Activated CD4-positive, alpha-beta T cell treated with anti-CD3 and anti-CD28 coated beads, Interleukin-2, Interleukin-6, amounts not matched to agents 100 ng/mL and 50 ng/mL, durations not matched to agents 16 hours and 8 hours (primary cell): ENCODE measurements around the gene LINGO1.

Experiments
- DNase-seq: peaks from one replicate; pipeline ENCODE4 v3.0.0-alpha.2; 2020

The LINGO1 gene

DNA sequence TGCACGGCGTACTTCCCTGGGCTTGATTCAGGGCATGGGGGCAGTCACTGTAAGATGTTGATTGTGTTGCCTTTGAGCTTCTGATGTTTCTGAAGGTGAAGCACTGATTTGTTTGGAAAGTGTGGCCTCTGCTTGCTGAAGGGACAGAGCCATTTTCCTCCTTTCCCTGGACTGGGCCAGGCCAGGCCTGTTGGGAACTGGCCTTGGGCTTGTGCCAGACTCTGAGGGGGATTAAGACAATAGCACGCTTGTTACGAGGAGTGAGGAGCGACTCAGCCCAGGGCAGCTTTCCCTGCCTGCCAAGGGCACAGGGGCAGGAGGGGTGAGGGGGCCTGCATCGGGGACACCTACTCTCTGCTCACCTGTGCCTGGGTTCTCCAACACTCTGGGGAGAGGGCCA lies 42.9 kb downstream of the LINGO1 start:
- no peak for DNase-seq

DNA sequence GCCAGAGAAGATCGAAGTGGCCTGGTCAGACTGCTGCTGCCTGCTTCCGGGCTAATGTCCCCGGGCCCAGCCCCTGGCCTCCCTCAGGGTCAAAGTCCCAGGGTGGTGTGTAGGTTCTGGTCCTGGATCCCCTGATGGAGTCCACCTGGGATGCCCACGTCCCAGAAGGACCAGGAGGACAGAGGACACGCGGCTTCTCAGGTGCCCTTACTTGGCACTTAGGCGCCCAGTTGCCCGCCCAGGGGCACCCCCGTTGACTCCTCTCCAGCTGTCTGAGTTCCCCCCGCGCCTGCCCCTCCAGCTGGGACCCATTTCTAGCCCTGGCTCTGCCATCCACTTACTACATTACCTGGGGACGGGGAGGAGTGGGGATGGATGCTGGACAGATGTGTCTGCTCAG lies 44.6 kb downstream of the LINGO1 start:
- DNase-seq = no peak

DNA sequence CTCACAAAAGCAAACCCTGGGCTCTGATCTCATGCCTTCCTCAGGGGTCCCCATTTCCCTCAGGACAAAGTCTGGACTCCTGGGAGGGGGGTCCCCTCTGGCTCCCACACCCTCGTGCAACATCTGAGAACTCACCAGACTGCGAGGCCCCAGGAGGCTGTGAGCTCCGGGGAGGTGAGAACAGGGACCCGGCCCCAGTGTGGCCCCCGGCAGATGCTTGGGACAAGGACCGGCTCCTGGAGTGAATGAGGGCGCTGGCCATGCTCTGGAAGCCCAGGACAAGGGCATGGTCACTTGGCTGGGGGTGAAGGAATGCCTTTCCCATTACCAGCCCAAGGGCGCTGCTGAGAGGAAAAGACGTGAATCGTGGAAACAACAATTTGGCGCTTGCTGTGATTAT lies 48.0 kb downstream of the LINGO1 start:
- DNase-seq = no peak

DNA sequence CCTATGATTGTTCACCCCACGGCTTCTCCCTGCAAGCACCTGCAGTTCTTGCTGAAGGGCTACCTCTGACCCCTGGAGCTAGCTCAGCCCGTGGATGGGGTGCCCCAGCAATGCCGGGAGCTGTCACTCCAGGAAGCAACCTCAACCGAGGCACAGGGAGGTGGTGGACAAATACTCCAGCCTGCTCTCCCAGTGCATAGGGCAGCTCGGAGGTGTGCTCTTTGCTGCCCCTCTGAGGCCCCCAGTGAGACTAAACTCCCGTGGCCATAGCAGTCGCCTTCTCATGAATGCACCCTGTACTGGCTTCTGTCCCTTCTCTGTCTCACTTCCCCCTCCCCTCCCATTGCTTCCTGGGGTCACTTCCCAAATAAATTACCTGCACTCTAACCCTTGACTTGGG lies 48.5 kb downstream of the LINGO1 start:
- no peak for DNase-seq

DNA sequence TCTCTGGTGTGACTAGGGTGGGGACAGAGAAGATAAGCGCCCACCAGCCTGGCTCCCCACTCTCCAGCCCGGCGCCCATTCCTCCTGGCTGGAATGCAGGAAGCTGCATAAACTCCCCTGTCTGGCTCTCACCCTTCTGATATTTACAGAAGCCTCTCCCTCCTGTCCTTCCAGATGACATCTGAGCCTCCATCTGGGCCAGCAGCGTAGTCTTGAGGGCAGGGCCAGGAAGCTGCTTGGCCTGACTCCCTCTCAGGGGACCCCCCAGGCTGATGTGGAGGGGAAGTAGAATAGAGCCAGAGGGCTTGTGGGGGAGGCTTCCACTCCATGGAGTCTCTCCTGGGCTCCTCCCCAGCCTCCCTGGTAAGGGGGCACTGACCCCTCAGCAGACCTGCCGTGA lies 49.9 kb downstream of the LINGO1 start:
- DNase-seq = no peak

DNA sequence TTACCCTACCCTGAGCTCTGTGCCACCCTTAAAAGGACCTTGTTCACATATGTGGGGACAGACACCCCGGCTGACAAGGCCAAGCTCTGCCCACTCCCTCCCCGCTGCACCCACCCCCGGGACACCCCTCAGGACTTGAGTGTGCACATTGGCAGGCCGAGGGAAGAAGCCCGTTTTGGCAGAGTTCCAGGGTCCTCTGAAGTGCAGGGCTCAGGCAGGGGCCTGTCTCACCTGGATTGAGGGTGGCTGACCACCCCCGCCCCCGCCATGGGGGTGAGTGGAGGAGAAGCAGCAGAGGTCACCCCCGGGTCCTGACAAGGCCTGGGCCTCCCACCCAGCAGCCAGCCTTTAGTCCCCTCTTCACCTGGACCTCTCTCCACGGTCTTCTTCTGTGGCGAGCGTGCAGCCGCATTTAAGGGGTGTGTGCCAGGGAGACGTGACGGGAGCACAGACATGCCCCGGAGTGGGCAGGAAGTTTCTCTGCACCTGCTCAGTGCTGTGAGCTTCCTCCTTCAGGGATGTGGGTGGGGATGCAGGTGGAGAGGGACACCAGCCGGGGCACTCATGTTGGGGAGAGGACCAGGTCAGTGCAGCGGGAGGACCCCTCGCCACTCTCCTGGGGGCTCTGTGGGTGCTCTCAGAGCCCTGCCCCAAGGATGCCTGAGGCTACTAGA lies 50.7 kb downstream of the LINGO1 start:
- DNase-seq = no peak

DNA sequence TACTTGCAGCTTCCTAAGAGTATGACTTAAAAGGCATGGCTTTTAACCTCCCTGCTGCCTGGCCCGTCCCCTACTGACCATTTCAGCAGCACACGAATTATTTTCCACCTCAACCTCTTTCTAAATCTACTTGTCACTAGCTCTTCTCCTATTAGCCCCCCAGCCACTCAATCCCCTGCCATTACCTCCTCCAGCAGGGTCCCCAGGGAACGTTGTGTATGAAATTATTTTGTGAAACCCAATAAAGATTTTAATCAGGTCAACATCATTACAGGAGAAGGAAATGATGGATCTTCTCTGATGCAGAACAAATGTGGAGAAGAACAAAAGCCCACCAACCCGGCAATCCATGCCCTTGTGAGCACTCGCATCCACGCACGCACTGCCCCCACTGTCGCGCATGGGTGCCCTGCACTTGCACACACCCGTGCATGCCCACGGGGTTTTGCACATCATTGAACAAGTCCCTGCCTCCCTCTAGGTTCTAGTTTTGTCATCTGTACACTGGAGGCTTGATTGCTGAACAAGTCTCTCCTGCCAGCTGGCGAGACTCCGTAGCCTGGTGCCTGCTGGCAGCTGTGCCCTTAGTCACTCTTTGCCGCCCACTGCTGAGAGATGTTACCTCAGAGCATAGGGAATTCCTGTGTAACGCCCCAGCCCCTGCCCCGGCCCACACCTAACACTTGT lies 51.6 kb downstream of the LINGO1 start:
- DNase-seq = no peak

DNA sequence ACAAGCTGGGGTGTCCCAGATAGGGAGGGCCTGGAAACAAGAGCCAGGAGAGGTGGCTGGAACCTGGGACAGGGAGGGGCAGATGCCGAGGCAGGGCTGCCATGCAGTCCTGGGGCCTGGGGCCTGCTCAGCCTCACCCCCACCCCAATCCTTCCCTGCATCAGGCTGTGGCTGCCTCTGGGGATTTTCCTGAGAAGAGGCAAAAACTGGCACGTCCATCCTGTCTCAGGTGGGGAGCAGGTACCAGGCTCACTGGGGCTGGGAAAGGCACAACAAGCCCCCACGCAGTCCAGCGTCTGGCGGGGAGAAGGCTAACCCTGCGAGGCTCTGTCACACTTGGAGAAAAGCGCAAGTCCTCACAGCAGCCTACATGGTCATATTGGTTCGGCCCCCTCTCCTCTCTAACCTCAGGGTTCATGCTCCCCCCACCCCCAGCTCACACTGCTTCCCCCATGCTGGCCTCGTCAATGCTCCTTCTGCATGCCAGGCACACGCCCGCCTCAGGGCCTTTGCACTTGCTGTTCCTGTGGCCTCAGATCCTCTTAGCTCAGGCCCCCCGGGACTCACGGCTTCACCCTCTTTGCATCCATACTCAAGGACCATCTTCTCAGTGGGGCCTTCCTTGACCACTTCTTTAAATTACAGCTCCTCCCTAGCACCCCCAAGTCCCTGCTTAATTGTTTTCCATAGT lies 53.1 kb downstream of the LINGO1 start:
- DNase-seq = no peak

DNA sequence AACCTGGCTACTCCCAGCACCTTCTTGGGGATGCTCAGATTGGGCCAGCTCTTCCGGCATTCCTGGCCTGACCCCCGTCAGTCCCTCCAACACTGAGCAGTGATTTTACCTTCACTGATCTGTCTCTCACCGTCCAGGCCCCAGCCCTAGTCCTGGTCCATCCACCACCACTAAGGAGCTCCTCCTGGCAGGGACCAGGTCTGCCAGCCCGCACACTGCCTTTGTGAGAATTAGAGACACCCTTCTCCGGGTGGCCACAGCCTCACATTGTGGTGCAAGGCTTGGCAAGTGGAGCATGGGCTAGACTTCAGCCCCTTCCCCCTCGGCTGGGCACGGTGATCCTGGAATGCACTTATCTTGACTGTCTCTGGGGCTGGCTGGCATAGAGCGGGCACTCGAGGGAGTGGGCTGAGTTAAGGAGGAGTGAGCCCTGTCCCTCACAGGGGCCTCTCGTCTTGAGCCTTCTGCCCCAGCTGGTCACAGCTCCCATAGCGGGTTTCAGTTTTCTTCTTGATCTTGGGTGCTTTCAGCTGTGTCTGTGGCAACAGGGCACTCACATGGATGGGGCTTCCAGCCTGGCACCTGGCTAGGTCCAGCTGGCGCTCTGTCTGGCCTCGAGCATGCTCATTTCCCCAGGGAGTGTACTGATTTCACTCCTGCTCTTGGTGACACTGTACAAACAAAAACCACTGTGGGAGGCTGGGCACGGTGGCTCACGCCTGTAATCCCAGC lies 53.9 kb downstream of the LINGO1 start:
- no peak for DNase-seq

DNA sequence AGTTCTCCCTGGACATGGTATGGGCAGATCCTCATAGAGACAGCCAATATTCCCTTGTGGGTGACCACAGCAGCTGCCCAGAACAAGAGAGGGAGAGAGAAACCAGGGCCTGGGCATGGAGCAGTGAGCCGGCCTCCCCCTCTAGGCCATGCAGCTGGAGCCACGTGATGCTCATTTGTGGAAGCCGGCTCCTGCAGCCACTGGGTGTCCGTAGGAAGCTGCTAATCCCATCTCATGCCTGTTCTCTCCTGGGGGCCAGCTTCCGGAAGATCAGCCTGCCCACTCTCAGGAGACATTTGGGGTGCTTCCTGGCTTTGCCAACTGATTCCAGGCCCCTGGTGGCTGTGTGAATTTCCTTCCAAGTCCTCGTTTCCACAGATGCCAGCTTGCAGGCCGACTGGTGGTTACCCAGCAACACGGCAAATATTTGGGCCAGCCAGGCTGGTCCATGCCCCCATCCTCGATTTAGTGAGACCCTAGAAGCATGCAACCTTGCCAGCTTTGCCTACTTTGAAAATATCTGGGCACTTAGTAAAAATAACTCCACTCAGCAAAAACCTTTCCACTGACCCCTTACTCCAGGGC lies 55.3 kb downstream of the LINGO1 start:
- no peak for DNase-seq

DNA sequence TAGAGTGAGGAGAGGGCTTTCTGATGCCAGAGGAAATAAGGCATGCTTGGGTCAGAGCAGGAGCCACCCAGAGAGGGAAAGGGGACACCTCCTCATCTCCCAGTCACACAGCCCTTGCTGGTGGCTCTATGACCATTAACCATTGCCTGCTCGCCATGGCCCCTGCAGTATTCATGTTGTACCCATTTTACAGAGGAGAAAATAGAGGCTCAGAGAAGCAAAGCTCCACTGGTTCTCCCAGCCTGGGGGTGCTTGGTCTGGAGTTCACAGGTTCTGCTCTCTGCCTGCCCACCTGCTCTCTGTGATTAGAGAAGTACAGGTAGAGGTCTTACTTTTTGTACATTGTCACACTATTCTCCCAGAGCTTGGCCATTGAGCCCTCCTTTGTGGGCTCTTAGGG lies 56.2 kb downstream of the LINGO1 start:
- DNase-seq = no peak

DNA sequence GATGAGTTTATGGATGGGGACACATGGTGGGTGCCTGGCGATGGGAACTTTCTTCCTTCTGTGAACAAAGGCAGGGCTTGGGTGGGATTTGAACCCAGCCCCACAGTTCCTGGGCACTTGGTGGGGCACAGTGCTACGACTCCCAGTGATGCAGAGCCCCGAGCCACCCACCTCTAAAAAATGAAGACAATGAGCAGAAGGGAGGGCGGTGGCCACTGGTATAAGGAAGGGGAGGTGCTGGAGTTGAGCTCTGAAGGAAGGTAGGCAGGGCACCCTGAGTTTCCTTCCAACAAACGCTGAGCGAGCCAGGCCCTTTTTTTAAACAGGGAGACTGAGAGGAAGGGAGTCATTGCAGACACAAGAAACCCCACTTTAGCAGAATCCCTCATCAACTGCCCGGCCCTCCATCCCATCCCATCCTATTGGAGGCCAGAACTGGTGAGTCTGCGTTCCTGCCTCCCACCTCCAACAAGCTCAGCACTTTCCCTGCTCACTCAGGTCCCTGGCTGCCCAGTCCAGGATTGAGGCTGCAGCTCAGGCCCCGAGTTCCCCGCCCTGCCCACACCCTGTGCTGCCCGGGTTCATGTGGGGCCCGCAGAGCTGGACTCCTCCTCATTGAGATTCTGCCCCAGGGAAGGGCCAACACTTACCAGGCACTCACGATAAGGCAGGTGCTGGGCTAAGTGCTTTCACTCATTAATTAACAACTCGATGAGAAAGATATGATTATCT lies 57.3 kb downstream of the LINGO1 start:
- no peak for DNase-seq

DNA sequence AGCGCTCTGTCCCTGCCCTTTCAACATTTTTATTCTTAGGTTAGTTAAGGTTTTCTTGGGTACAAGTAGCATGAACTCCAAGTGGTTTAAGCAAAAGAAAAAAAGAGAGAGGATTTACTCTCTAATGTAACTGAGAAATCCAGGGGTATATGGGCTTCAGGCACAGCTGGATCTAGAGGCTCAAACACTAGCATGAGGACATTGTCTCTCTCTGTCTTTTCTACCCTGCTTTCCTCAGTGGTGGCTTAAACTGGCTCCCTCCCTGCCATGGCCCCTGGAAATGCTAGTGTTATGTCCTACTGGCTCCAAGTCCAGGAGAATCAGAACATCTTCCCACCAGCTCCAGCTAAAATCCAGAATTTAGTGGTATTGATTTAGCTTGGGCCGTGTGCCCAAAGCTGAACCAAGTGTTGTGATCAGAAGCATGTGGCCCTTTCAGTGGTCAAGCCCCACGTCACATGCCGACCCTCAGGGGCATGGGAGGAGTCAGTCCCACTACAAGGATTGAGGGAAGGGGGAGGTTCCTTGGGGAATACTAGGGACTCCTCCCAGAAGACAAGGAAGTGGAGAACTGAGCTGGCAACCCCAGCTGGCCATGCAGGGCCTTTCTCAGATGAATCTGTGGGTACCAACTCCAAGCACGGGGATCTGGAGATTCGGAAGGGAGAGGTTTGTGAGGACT lies 58.0 kb downstream of the LINGO1 start:
- DNase-seq = no peak

DNA sequence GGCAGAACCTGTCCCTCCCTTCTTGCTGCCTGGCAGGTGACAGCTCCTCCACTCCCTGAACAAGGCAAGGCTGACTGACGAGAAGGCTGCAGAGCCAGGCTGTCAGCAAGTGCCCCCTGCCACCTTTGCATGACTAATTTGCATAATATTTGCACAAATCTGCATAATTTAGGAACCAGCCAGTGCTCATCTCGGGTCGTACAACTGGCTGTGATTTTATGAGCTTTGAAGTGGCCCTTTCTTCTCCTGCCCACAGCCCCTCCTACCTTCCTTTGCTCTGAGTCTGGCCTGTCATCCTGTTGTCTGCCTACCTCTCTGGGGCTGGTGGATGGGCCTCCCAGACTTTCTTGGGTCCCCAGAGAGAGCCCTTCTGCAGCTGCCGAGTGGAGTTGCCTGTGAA lies 58.9 kb downstream of the LINGO1 start:
- no peak for DNase-seq

DNA sequence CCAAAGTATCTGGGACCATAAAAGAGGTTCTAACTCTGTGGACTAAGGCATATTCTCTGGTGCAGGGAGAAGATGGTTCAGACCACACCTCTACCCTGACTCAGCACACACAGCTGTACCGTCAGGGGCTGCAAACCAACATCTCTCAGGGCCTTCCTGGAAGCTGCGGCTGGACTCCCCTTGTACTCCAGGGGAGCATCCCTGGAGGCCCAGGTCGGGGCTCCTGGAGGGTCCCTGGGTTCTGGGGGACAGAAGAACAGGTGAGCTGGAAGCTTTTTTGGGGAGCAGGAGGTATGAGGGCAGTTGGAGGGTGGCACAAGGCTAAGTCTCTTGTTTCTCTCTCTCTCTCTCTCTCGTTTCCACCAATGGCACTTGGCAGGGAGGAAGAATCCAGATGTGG lies 60.5 kb downstream of the LINGO1 start:
- DNase-seq = no peak

DNA sequence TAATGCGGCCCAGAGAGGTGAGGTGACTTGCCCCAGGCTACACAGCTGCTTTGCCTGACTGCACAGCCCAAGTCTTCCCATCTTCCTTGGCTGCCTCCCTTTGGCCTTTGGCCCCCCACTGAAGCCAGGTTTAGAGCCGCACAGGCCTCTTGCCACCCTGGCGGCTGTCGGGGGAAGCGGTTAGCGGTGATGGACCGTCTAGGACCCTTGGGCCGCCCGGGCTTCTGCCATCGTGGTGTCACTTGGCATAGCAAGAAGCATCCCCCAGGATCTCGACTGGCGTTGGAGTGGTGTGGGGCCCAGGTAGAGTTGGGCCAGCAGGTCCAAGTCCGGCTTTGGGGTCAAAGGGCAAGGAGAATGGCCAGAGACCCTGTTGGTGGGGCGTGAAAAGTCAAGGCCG lies 61.0 kb downstream of the LINGO1 start:
- no peak for DNase-seq

DNA sequence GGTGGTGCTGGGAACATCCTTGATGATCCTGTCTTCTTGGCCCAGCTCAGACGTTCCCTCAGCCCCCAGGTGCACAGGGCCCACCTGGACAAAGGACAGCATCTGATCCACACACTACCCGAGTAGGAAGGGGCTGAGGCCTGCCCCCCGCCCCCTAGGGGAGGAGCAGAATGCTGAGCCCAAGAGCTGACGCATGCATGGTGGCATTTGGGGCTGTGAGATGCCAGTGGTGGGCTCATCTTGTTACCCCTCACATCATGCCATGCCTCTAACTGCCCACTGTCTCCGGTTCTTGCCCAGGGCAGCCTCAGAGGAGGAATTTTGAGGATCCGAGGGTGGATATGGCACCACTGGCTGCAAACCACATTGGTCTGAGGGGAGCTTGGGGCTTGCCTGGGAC lies 61.5 kb downstream of the LINGO1 start:
- DNase-seq = no peak

DNA sequence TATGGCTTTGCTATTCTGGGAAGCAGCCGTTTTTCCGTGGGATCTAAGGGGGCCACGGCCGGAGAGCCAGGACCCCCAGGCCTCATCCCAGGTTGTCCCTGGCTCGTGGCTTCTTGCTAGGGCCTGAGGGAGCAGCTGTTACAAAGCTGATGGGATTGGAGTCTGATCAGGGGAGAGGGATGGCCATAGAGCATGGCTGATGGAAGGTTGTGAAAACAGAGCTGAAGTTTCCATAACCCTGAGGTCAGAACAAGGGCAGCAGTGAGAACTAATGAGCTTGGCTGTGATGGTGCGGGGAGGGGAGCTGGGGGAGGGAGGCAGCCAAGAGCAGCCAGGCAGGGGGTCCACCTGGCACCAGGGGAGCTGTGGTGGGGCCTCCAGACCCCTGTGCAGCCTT lies 63.0 kb downstream of the LINGO1 start:
- DNase-seq = no peak

DNA sequence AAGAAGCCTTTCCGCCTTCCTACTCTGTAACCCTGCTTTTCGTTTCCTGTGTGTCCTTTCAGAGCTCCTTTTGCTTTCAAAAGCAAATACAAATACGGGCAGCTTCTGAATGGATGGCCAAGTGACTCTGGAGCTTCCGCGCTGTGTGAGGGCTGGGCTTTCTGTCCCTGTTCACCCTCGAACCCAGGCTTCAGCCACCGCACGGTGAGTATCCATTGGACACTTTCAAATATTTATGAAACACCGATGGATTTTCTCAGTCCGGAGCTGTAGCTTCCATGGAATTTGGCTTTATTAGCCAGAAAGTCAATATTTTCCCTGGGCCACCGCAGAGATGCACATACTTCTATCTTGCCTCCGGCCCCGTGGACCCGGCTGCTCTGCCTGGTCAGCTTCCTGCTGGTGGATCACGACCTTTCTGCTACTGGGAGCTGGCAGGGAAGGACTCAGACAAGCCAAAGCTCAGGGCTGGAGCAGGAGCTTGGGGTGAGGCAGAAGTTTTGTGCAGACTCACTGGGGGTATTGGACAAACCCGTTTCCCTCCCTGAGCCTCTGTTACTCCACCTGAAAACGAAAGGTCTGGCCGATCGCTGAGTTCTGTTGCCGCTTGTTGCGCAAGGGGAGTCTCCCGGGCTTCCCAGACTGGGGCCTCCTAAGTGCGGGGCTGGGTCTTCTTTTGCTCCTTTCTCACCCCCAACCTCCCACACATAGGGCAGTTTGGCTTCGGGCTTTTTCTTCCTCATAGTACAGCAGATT lies 63.6 kb downstream of the LINGO1 start:
- no peak for DNase-seq

DNA sequence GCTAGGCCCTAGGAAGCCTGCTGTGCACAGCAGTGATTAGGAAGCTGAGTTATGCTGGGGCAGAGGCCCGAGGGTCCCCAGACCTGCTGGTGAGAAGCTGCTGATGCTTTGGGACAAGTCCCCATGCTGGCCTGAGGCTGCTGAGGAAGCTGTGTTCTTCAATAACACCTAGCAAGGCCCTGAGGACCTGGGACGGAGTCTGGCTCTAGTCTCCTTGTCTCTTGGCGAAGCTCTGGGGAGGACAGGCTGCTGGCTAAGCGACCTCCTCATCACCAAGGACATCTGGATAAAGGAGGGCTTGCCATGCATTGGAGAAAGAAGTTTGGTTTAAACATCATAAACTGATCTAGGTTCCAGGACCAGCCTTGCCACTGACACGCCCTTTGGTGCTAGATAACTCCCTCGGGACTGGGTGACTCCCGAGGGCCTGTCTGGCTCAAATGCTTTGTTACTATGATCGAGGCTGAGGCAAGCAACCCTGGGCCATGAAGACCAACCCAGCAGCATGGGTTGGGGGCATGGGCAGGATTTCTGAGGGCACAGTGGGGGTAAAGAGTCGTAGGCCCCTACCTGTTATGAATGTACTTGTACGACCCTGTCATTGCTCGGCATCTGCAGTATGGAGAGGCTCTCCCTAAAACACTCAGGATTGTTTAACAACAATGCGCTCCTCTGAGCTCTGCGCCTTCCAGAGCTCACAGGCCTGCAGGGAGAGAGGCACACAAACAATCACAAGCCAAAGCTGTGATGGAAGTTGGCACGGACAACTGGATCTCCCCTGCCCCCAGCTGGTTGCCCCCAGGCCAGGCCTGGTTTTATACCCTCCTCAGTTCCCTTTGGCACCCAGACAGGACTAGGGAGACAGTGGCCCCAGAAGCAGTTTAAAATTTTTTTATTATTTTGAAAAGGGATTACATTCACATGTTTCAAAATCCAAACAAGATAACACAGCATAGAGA lies 64.4 kb downstream of the LINGO1 start:
- no peak for DNase-seq
